ENCODE data around the gene TBXAS1.

Gene TBXAS1

DNA sequence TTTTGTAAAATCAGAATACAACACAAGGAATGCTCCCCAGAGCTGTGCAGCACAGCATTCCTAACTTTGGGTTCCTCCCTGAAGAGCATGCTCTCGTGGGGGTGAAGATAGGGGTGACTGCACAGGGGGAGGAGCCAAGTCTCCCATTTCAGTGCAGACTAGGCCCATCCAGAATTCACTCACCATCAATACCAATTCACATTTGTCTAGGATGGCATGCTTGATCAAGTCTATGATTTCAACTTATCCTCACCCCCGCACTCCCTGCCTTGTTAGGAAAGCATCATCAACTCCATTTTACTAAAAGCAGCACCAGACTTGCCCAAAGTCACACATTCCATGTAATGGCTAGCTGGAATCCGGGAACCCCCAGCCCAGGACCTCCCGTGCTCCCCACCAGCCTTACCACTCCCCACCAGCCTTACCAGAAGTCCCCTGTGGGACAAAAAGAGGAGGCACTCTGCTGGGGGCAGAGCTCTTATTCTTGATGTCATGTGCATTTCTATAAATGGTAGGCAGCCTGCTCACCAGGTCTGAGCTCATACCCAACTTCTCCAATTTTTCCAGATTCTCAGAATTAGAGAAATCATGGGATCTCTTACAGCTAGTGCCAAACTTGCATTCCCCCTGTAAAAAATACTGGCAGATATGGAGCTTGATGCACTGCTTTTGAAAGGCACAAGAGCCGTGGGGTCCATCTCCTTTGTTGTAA, 227.5 kb downstream of the TBXAS1 start:
- peak; percentile 83 for DNase-seq

DNA sequence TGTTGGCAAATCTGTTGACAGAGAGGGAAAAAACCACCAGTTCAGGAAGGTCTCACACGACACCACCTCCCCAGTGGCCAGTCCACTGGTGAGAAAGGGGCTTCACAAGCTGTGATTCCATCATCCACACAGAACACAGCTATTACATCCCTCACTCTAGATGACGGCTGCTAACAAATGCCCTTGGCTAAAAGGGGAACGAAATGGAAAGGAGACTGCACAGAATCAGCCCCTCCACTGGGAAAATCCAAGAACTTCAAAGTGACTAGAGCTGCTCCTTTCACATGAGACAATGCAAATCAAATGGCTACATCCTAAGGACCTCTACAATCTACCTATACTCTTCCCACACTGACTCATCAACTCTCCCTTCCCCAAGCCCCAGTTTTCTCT, 228.1 kb downstream of the TBXAS1 start:
- no peak for DNase-seq

DNA sequence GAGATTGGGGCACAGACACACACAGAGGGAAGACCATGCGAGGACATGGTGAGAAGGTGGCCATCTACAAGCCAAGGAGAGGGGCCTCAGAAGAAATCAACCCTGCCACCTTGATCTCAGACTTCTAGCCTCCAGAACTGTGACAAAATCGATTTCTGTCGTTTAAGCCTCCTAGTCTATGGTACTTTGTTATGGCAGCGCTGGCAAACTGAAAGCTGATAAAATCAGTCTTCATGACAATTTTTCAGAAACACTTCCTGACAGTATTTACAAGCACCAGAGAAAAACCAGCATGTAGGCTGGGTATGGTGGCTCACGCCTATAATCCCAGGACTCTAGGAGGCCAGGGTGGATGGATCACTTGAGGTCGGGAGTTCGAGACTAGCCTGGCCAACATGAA, 229.5 kb downstream of the TBXAS1 start:
- no peak for DNase-seq

DNA sequence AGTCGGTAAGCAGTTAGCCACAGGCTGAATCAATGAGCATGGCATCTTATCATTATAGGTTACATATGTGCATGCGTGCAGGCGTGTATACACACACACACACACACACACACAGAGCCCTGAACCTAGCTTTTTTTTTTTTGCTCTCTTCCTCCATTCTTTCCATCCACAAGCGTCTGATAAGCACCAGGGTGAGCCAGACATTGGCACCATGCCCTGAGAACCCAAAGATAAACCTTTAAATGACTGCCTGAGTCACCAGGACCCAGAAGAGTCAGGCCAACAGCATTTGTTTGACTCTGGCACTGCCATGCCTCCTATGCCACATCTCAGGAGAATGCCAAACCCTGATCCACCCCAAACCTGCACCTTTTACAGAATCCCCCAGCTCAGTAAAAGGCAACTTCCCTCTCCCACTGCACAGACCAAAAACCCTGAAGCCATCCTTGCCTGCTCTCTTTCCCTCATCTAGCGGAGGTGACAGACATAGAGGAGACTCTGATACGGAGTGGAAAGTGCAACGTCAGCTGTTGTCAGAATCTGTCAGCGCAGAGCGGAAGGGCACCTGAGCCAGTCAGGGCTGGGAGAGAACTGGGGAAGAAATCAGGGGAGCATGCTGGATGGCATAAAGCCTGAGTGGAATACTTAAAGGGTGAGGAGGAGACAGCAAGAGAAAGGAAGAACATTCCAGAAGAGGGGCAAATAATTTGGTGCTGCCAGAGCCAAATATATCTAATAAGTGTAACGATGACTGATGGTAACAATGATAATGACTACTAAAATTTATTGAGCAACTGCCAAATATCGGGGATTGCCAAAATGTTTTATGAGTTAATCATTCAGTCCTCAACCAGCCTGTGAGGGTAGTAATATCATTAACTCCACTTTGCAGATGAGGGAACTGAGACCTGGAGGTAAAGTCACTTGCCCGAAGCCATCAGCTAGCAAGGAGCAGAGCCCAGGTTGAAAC, 230.5 kb downstream of the TBXAS1 start:
- DNase-seq: peak; percentile 47

DNA sequence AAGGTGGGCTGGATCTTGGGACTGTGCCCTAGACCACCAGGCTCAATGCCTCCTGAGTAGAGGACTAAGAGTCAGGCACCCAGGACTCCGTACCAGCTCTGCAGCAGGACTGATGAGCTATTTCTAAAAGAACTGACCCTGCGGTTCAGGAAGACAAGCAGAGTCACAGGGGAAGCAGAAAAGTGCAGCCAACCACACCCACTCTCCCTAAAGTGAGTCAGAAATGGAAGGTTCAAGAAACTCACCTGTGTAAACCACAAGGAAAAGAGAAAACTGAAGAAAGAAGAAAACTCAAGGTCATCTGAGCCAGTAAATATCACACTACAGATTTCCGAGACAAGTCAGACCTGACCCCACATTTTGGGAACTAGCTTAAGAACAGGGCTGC, 231.2 kb downstream of the TBXAS1 start:
- DNase-seq: no peak

DNA sequence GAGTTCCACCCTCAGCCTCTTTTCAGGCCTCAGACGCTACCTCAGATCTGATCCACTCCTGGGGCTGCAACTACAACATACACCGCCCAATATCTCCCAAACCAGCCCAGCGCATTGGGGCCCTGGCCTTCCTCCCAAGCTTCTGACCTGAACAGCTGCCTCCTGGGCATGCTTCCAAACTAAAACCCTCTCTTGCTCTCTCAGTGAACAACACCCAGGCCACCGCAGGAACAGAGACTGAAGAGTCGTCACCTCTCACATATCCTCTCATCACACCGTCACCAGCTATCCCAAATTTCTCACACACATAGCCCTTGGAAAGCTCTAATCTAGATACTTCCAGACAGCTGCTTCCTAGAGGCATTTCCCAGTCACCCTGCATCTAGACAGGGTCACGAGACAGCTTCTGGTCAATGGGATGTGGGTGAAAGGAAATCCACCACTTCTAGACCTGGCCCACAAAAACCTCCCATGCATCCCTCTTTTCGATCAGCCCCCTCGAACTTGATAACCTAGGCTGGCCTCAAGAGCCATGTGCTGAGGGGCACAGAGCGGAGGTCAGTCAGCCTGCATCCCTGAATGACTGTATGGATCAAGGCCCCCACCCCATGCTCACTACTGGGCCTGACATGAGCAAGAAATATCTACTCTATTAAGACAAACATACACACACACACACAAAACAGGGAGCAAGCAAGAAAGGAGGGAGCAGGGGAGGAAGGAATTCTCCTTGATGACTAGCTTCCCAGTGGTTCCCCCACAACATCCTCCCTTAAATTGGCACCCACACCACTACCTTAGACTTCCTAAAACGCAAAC, 231.9 kb downstream of the TBXAS1 start:
- DNase-seq: no peak

DNA sequence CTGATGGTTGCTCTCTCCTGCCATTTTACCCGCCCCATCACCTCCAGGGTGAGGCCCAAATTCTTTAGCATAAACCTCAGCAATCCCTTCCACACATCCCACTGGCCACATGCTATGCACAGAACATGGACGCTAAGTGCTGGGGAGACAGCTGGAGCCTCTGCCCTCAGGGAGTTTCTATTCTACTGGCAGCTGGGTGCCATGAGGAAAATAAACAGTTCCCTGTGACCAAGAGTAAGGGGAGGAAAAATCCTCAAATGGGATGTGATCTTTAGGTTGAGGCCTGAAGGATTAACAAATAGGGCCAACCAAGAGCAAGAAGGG, 232.5 kb downstream of the TBXAS1 start:
- no peak for DNase-seq

DNA sequence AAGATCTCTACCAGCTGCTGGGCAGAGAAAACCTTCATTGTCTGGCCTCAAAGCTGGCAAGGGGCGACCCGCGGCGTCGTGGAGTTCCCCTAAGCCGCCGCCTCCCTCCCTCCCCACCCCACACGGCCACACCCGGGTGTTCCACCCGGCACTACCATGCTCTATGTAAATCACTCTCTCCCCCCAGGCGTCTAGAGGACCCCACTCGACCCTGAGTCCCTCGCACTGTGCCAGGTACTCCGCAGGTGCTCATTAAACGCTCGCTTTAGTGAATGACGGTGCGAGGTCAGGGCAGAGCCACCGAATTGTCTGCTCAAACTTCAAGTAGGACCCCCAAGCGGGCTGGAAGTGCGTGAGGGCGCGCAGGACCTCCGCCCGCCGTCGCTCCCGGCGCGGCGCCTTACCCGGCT, 233.1 kb downstream of the TBXAS1 start:
- DNase-seq: peak; percentile 83

DNA sequence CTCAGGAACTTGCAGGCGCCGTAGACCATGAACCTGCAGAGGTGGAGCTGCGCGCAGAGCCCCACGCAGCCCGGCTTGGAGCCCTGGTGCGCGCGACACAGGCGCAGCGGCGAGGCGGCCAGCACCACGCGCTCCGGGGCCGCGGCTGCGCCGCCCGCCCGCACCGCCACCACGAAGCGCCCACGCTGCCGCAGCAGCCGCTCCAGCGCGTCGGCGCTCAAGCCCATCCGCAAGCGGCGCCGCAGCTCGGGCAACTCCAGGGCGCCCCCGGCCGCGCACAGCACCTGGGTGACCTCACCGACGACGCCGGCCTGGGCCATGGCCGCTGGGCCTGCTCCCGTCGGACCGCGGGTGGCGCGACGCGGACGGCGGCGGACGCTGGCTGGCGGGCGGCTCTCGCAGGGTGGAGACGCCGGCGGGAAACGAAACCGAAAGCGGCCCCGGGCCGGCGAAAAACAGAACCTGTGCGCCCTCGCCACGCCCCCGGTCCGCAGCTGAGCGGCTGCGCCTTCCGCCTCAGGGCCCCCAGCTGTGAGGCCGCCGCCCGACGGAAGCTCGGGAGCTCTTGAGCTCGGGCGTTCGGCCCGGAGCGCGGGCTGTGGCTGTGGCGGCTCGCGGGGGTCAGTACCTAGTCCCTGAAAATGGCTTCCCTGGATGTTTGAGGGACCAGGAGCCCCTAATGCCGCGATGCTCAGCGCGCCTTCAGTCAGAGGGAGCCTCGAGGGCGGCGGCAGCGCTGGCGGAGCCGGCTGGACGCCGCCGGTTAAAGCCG, 233.7 kb downstream of the TBXAS1 start, which contains the start of gene PARP12:
TSS of gene PARP12 (minus strand) at position 424 of the 772 bp plus-strand sequence. CDS start at position 320, 104 bp downstream.
- DNase-seq: peak; percentile 98

DNA sequence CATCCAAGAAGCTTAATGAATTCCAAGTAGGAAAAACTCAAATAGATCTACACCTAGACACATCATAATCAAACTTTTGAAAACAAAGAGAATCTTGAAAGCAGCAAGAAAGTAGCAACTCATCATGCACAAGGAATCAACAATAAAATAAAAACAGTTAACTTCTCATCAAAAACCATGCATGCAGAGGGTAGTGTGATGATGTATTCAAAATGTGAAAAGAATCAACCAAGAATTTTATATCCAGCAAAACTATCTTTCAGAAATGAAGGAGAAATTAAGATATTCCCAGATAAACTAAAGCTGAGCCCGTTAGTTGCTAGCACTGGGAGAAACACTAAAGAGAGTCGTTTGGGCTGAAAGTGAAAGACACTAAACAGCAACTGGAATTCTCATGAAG, 238.0 kb downstream of the TBXAS1 start:
- no peak for DNase-seq

DNA sequence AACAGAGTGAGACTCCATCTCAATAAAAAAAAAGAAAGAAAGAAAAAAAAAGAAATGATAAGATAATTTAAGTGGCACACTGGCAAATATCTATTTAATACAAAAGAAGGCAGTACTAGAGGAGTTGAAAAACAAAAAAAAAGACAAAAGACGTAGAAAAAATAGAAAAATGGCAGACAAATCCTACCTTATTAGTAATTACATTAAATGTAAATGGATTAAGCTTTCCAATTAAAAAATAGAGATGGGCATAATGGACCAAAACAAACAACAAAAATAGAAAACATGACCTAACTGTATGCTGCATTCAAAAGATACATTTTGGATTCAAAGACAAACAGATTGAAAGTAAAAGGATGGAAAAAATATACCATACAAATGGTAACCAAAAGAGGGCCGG, 239.0 kb downstream of the TBXAS1 start:
- no peak for DNase-seq

DNA sequence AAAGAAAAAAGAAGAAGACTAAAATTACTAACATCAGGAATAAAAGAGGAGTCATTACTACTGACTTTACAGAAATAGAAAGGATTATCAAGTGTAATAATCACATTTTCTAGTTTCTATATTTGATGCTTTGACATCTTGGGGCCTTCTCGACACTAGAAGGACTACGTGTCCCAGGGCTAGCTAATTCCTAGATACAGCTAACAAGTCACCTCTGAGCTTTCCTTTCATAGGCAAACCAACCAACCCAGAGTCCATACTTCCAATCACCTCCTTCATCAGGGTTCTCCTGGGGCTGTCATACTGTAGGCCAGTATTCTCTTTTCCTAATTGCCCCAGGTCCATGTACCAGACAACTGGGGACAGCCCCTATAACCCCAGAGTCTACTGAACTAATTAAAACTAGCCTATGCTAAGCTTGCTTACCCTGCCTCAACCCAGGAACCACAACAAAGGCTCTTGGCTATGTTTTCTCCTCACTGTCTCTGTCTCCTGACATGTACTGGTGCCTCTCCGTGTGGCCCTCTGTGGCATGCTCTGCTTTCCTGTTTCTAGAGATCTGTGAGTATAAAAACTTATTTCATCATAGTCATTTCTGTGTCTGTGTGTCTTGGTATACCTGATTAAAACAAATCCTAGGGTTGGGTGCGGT, 240.4 kb downstream of the TBXAS1 start:
- DNase-seq: no peak

All from suppressor macrophage treated with lipopolysaccharide for 4 hours (primary cell).